Brain microvascular endothelial cell (primary cell): Measurements from ENCODE around the gene IL6R.

ENCODE experiments used
- DNase-seq: peaks from one replicate; pipeline ENCODE4 v3.0.0-alpha.2; 2020
- H3K27ac ChIP-seq: fragments of 250-450 bp; sonication (Bioruptor Pico); 2 replicates; pipeline ENCODE4 v1.5.1; 2020; ENCODE audit warnings: mild to moderate bottlenecking, moderate library complexity
- H3K27me3 ChIP-seq: fragments of 250-450 bp; sonication (Bioruptor Pico); replicated peaks from 2 replicates; pipeline ENCODE4 v1.5.1; 2020; ENCODE audit warnings: mild to moderate bottlenecking
- H3K36me3 ChIP-seq: fragments of 250-450 bp; sonication (Bioruptor Pico); replicated peaks from 2 replicates; pipeline ENCODE4 v1.5.1; 2020; ENCODE audit warnings: mild to moderate bottlenecking
- H3K4me3 ChIP-seq: 2 replicates; pipeline ENCODE4 v1.5.1; 2011; ENCODE audit warnings: low read depth, mild to moderate bottlenecking, control low read depth, low read length, moderate library complexity
- in situ Hi-C: cut with HindIII; loops from 2 replicates; pipeline ENCODE4 v1.10.0; 2017; ENCODE audit warnings: low sequenced_read_pairs, low pct_ligation_motif_present
- TF ChIP-seq, protein P1 (sequence below): IDR thresholded peaks from 2 replicates; pipeline ENCODE4 v1.5.1; 2011; ENCODE audit warnings: low read depth, mild to moderate bottlenecking, moderate library complexity, low read length, control low read depth, inconsistent platforms; ENCODE audit errors: missing control alignments

IL6R gene

DNA sequence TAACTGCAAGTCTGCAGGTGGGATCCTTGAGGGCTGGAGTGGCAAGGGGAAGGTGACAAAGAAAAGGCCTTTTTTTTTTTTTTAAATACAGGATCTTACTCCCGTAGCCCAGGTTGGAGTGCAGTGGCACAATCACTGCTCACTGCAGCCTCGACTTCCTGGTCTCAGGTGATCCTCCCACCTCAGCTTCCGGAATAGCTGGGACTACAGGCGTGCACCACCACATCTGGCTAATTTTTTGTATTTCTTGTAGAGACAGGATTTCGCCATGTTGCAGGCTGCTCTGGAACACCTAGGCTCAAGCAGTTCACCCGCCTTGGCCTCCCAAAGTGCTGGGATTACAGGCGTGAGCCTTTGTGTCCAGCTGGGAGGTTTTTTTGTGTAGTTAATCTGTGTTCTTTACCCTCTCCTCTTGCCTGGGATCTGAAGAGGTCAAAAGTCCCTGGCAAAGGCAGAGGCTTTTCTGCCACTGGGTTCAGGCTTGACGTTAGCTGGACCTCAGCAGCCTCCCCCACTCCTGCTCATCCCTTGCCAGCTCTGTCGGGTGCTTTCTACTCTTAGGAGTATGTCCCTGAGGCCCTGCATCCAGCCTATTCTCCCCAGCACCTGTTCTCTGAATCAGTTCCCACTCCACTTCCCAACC is 5.2 kb downstream of the IL6R start:
- in situ Hi-C loops: no loop called here
- no peaks in the 10 kb centered on the region for H3K36me3 ChIP-seq
- TF ChIP-seq, protein P1, sequence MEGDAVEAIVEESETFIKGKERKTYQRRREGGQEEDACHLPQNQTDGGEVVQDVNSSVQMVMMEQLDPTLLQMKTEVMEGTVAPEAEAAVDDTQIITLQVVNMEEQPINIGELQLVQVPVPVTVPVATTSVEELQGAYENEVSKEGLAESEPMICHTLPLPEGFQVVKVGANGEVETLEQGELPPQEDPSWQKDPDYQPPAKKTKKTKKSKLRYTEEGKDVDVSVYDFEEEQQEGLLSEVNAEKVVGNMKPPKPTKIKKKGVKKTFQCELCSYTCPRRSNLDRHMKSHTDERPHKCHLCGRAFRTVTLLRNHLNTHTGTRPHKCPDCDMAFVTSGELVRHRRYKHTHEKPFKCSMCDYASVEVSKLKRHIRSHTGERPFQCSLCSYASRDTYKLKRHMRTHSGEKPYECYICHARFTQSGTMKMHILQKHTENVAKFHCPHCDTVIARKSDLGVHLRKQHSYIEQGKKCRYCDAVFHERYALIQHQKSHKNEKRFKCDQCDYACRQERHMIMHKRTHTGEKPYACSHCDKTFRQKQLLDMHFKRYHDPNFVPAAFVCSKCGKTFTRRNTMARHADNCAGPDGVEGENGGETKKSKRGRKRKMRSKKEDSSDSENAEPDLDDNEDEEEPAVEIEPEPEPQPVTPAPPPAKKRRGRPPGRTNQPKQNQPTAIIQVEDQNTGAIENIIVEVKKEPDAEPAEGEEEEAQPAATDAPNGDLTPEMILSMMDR: no peak
- no peak for DNase-seq
- no peak overlapping the region for H3K27ac ChIP-seq
- H3K4me3 ChIP-seq: no peak overlapping the region
- H3K27me3 ChIP-seq: no peaks in the 10 kb centered on the region

DNA sequence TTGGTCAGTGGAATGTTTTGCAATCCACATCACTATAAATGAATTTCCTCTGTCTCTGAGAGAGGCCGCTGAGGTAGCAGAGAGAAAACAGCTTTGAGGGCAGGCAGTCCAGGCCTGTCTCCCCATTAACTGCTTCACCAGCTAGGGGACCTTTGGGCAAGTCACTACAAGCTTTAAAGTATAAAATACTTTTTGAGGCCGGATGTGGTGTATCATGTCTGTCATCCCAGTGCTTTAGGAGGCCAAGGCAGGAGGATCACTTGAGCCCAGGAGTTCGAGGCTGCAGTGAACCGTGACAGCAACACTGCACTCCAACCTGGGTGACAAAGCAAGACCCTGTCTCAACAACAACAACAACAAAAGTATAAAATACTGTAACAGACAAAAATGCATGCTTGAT is 6.4 kb downstream of the IL6R start:
- in situ Hi-C loops: no loop called here
- no peak for DNase-seq
- Histone ChIP-seq H3K4me3 (no peak overlapping the region), H3K27me3 (no peaks in the 10 kb centered on the region), H3K27ac (no peak overlapping the region), H3K36me3 (no peaks in the 10 kb centered on the region)
- TF ChIP-seq, protein P1: no peak

DNA sequence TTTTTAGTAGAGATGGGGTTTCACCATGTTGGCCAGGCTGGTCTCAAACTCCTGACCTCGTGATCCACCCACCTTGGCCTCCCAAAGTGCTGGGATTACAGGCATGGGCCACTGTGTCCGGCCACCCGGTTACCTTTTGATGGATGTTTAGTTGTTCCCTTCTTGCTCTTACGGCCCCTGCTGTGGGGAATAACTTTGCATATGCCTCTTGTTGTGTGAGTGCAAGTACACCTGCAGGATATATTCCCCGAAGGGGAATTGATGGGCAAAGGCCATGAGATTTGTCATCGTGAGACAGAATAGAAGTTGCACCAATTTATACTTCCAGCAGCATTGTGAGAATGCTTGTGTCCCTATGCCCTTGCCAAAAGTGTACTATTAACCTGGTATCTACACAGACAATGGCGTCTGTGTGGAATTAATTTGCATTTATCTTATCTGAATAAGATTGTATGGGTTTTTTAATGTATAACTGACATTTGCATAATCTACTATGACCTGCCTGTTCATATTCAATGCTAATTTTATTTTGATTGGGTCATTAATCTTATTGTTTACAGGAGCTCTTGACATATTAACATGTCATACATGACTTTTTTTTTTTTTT is 8.1 kb downstream of the IL6R start:
- Histone ChIP-seq H3K27me3 (no peaks in the 10 kb centered on the region), H3K4me3 (no peak overlapping the region), H3K27ac (no peak overlapping the region), H3K36me3 (no peaks in the 10 kb centered on the region)
- TF ChIP-seq, protein P1: no peak
- no peak for DNase-seq
- in situ Hi-C loops: no loop called here

DNA sequence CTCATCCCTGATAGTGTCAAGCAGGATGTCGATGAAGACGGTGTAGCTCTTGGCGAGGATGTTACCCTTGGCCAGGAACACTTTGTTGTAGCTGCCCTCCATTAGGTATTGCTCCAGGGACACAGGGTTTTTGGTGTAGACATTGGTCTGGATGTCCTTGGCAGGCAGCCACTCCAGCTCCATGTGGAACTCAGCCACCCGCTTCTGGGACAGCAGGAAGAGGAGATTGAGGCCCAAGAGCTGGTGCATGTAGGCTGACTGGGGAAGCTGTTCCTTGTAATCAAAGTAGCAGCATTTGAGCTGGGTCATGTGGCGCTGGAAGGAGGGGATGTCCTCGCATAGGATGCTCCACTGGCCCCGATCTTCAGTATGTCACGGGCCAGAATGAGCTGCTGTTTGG is 9.5 kb downstream of the IL6R start:
- Histone ChIP-seq H3K36me3 (no peaks in the 10 kb centered on the region), H3K4me3 (no peak overlapping the region), H3K27ac (no peak overlapping the region), H3K27me3 (no peaks in the 10 kb centered on the region)
- in situ Hi-C loops: no loop called here
- no peak for DNase-seq
- TF ChIP-seq, protein P1: no peak

DNA sequence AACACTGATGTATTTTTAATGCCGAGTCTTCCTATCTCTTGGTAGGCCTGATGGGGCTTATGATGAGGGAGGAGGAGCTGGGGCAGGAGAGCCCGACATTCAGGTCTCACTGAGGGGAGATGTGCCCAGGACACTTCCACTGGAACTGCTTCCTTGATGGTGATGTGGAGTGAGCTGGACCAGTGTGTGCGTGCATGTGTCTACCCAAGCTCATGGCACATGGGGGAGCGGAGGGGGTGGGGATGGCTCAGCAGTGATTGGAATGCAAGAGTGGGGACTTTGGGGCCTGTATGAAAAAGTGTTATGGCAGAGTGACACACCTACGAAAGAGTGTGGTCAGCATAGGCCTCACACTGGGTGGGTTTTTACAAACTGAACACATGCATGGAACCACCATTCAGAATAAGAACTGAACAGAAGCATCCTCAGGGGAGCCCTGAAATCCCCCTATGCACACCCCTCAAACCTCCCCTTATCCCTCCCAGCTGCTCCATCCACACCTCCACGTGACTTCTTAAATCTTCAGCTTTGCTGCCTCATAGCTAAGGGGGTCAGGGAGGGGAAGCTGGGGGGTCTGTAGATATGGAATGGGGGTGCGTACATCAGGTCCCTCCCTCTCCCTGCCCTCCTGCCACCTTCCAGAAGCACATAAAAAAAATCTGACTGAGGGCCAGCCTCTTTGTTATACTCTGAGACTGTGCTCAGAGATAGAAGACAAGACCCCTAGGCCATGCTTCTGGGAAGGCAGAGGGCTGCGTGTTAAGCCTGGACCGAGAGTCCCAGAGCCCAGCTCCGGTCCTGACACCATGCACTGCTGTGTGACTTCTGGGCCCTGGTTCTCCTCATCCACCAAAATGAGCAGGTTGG is 11.6 kb downstream of the IL6R start:
- Histone ChIP-seq H3K27ac (no peak overlapping the region), H3K27me3 (no peaks in the 10 kb centered on the region), H3K4me3 (no peak overlapping the region), H3K36me3 (no peaks in the 10 kb centered on the region)
- in situ Hi-C loops: no loop called here
- DNase-seq: no peak
- TF ChIP-seq, protein P1: no peak
